ENCODE data around the gene ECI1. TPM values are rescaled to one million over a fixed set of nuclear protein-coding genes. Genes with fewer than 3 reads are reported as not detected.

The ECI1 gene
- total and polyA plus RNA-seq, 2 of the 13 experiments (the other 11 are each of a cell fraction or from before 2014, with no cell fraction given) = 82.0 to 102 TPM

DNA sequence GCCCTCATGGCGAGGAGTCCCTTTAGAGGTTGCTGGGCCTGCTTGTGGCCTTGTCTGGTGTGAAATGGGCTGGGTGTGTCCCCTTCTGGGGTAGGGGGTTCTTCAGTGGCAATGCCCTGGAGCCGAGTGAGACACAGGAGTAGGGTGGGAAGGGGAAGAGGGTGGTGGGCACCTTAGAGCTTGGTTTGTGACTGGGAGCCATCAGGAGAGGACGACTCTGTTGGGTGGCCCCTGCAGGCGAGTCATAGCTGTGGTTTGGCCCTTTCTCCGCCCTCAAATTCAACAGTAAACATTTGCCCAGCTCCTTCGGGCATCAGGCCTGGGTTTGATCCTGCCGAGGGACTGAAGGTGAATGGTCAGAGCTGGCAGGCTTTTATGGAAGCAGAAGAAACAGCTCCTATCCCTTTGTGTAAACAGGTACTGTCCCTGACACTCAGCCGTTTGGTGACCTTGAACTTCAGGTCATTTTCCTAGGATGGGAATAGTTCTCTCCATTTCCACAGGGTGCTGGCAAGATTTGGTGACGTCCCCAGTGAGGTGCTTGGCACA, 25.1 kb downstream of the ECI1 start (continued):
- TF ChIP-seq NR2F2 (IDR thresholded peaks at IDR 0.05; ENCODE audit: borderline replicate concordance, low read depth) = no peak
- no peak for TF ChIP-seq TARDBP (CRISPR knock-in tag; IDR thresholded peaks at IDR 0.05)
- TF ChIP-seq ATF7-NPFF (CRISPR knock-in tag; IDR thresholded peaks at IDR 0.05; ENCODE audit: low read depth) = no peak
- TF ChIP-seq, protein P1, sequence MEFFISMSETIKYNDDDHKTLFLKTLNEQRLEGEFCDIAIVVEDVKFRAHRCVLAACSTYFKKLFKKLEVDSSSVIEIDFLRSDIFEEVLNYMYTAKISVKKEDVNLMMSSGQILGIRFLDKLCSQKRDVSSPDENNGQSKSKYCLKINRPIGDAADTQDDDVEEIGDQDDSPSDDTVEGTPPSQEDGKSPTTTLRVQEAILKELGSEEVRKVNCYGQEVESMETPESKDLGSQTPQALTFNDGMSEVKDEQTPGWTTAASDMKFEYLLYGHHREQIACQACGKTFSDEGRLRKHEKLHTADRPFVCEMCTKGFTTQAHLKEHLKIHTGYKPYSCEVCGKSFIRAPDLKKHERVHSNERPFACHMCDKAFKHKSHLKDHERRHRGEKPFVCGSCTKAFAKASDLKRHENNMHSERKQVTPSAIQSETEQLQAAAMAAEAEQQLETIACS (CRISPR knock-in tag; IDR thresholded peaks at IDR 0.05) = no peak
- TF ChIP-seq SMYD3 (CRISPR knock-in tag; IDR thresholded peaks at IDR 0.05) = no peak
- TF ChIP-seq ZNF772 (CRISPR knock-in tag; IDR thresholded peaks at IDR 0.05) = no peak
- no peak for TF ChIP-seq ZNF232 (CRISPR knock-in tag; IDR thresholded peaks at IDR 0.05; ENCODE audit: borderline replicate concordance)
- no peak for TF ChIP-seq DR1 (CRISPR knock-in tag; IDR thresholded peaks at IDR 0.05)
- TF ChIP-seq RNF2 (conservative IDR thresholded peaks at IDR 0.05; ENCODE audit: low read depth) = no peak
- TF ChIP-seq TOPORS (CRISPR knock-in tag; IDR thresholded peaks at IDR 0.05) = no peak
- TF ChIP-seq ZNF557 (CRISPR knock-in tag; IDR thresholded peaks at IDR 0.05) = no peak
- TF ChIP-seq HNRNPUL1 (IDR thresholded peaks at IDR 0.05; ENCODE audit: low read depth, low read length) = no peak
- TF ChIP-seq EZH2 (conservative IDR thresholded peaks at IDR 0.05; ENCODE audit: low read depth, low read length) = no peak
- TF ChIP-seq ZKSCAN1 (IDR thresholded peaks at IDR 0.05; ENCODE audit: low read length) = no peak
- no peak for TF ChIP-seq ZNF7 (CRISPR knock-in tag; IDR thresholded peaks at IDR 0.05)
- TF ChIP-seq, protein P2, sequence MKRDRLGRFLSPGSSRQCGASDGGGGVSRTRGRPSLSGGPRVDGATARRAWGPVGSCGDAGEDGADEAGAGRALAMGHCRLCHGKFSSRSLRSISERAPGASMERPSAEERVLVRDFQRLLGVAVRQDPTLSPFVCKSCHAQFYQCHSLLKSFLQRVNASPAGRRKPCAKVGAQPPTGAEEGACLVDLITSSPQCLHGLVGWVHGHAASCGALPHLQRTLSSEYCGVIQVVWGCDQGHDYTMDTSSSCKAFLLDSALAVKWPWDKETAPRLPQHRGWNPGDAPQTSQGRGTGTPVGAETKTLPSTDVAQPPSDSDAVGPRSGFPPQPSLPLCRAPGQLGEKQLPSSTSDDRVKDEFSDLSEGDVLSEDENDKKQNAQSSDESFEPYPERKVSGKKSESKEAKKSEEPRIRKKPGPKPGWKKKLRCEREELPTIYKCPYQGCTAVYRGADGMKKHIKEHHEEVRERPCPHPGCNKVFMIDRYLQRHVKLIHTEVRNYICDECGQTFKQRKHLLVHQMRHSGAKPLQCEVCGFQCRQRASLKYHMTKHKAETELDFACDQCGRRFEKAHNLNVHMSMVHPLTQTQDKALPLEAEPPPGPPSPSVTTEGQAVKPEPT (CRISPR knock-in tag; IDR thresholded peaks at IDR 0.05; ENCODE audit: low read depth) = no peak
- TF ChIP-seq TAF15 (IDR thresholded peaks at IDR 0.05; ENCODE audit: low read depth, low read length, poor library complexity, severe bottlenecking) = no peak
- no peak for TF ChIP-seq MTA3 (CRISPR knock-in tag; IDR thresholded peaks at IDR 0.05)
- TF ChIP-seq, protein P3, sequence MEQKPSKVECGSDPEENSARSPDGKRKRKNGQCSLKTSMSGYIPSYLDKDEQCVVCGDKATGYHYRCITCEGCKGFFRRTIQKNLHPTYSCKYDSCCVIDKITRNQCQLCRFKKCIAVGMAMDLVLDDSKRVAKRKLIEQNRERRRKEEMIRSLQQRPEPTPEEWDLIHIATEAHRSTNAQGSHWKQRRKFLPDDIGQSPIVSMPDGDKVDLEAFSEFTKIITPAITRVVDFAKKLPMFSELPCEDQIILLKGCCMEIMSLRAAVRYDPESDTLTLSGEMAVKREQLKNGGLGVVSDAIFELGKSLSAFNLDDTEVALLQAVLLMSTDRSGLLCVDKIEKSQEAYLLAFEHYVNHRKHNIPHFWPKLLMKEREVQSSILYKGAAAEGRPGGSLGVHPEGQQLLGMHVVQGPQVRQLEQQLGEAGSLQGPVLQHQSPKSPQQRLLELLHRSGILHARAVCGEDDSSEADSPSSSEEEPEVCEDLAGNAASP (CRISPR knock-in tag; IDR thresholded peaks at IDR 0.05; ENCODE audit: borderline replicate concordance) = peak; percentile 74; the same call in 1 of the 2 replicates
- TF ChIP-seq, protein P4, sequence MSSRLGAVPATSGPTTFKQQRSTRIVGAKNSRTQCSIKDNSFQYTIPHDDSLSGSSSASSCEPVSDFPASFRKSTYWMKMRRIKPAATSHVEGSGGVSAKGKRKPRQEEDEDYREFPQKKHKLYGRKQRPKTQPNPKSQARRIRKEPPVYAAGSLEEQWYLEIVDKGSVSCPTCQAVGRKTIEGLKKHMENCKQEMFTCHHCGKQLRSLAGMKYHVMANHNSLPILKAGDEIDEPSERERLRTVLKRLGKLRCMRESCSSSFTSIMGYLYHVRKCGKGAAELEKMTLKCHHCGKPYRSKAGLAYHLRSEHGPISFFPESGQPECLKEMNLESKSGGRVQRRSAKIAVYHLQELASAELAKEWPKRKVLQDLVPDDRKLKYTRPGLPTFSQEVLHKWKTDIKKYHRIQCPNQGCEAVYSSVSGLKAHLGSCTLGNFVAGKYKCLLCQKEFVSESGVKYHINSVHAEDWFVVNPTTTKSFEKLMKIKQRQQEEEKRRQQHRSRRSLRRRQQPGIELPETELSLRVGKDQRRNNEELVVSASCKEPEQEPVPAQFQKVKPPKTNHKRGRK (CRISPR knock-in tag; IDR thresholded peaks at IDR 0.05) = no peak
- TF ChIP-seq ZNF124 (CRISPR knock-in tag; IDR thresholded peaks at IDR 0.05) = no peak
- TF ChIP-seq REXO4 (CRISPR knock-in tag; IDR thresholded peaks at IDR 0.05; ENCODE audit: borderline replicate concordance) = no peak
- peak; percentile 20; the same call in 1 of the 2 replicates for TF ChIP-seq KDM6A (CRISPR knock-in tag; IDR thresholded peaks at IDR 0.05; ENCODE audit: low read depth)
- TF ChIP-seq DNMT1 (CRISPR knock-in tag; IDR thresholded peaks at IDR 0.05) = no peak
- TF ChIP-seq, protein P5, sequence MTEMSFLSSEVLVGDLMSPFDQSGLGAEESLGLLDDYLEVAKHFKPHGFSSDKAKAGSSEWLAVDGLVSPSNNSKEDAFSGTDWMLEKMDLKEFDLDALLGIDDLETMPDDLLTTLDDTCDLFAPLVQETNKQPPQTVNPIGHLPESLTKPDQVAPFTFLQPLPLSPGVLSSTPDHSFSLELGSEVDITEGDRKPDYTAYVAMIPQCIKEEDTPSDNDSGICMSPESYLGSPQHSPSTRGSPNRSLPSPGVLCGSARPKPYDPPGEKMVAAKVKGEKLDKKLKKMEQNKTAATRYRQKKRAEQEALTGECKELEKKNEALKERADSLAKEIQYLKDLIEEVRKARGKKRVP (CRISPR knock-in tag; IDR thresholded peaks at IDR 0.05) = no peak
- TF ChIP-seq U2AF1 (optimal IDR thresholded peaks at IDR 0.05; ENCODE audit: low read depth, low read length) = peak; percentile 87

All from HepG2 (cell line).